Limb (tissue), 2 donors: ENCODE data around the gene PADI2.

Experiments
- DNase-seq, 2 donors: peaks; one replicate each; pipeline ENCODE4 v3.0.0-alpha.2; 2016; ENCODE audit errors: extremely low spot score in 2 of 2

PADI2 gene

DNA sequence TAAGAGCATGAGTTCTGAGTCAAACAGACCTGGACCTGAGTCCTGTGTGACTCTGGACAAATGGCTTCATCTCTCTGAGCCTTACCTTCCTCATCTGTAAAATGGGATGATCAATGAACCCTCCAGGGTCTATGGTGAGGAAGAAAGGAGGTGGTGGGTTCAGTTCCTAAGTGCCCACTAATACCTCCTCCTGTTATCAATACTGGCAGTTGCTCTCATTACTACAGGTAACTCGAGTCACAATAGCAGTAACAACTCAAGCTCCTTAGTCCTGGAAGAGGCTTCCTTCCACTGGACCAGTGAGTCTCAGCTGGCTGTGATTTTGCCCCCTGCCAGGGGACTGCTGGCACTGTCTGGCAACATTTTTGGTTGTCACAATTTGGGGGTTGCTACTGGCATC lies 2.6 kb downstream of the PADI2 start:
- DNase-seq, result no peak

DNA sequence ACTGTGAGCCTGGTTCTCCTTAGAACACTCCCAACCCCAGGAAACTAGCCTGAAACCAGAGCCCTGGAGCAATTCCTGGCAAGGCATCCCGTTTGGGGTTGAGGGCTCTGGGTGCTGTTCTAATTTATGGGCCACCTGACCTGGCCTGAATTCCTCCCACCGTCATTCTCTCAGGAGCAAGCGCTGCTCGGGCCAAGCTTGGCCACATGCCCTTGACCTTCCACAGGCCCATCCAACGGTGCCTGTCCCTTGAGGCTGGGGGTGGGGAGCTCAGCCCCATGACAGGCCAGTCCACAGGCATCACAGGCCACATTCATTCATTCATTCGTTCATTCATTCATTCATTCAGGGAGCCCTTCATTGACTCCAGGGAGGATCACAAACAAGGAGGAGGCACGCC lies 5.3 kb downstream of the PADI2 start:
- DNase-seq, result no peak

- no peak for DNase-seq
Measured at GRCh38 chr1:17112496-17113236, 6.6 kb downstream of the PADI2 start.

GRCh38 chr1:17112076-17112475 lies 7.2 kb downstream of the PADI2 start:
- no peak for DNase-seq

GRCh38 chr1:17110555-17110926 lies 8.7 kb downstream of the PADI2 start:
- no peak for DNase-seq

GRCh38 chr1:17109892-17110554 lies 9.2 kb downstream of the PADI2 start:
- no peak for DNase-seq

- DNase-seq, result no peak
Measured at GRCh38 chr1:17108786-17109185, 10.5 kb downstream of the PADI2 start.

GRCh38 chr1:17108360-17108759 lies 10.9 kb downstream of the PADI2 start:
- no peak for DNase-seq

DNA sequence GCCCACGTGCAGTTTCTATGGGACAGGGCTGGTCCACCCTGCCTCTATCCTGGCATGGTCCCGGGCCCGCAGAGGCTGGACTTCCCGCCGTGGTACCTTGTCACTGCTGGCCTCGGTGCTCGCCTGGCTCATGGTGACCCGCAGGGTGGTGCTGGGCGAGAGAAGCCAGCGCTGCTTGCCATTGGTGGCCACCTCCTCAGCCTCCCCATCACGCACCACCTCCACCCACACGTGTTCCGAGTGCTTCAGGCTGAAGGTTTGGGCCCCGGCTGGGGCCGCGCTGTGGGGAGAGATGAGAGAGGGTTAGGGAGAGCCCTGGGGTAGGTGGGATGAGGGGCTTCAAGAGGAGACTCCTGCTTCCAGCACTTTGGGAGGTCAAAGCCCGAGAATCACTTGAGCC lies 14.5 kb downstream of the PADI2 start:
- DNase-seq, result no peak

GRCh38 chr1:17102232-17102631 lies 17.0 kb downstream of the PADI2 start:
- no peak for DNase-seq

- DNase-seq, result no peak
Measured at GRCh38 chr1:17101261-17101660, 18.0 kb downstream of the PADI2 start.

DNA sequence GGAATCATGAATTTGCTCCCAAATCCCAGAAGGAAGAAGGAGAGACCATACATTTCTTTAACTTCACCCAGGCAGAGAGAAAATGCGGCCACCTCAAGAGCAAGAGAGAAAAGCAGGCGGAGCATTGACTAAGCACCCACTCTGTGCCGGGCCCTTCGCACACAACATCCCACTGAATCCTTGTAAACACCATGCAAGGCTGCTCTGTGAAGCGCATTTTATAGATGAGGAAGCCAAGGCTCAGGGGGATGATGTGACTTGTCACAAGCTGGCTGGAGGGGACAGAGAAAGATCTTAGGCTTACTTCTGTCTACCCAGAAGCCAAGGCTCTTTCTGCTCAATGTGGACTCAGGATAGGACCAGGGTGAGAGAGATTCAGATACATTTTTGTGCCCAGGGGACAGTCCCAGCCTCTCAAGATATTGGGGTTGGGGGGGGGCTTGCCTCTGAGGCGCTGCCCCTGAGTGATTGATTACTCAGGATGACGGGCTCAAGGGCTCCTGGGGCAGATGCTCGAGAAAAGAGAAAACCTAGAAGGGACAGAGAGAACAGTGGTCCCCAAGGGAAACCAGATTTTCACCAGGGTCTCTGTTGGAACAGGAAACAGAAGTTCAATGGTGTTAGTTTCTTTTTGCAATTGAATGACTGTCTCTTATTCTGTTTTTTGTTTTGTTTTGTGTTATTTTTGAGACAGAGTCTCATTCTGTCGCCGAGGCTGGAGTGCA lies 19.5 kb downstream of the PADI2 start:
- no peak for DNase-seq

DNA sequence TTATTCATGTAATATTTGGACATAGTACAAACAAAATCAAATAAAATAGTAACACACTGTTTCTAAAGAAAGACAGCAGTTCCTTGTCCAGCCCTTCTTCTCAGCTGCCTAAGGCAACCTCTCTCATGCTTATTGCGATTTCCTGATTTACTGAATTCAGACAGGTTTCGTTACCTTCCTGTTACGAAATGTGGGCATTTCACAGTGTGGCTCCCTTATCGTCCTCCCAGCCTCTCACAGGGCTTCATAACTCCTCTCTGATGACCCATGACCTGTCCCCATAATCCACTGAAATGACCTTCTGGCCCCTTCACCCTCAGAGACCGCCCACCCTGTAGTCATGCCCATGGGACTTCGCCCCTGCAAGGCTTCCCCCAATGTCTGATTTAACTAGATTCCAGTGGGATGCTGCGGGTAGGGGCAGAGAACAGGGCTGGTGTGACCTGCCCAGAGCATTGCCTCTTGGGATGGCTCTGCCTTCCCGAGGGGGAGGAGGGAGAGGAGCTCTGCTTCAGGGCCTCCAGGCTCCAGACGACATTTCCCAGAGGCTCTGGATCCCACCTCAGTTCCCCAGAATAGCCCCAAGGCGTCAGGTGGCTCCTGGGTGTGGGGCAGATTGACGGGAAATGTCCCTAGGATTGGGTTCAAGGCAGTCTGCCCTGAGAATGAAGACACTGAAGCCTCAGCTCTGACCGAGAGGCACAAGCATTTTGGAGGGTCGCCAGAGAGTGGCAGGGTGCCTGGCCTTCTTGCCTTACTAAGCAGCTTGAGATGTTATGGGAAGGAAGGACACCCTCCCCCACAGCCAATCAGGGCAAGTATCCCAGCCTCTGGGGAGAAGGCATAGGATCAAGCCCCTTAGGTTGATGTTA lies 20.6 kb downstream of the PADI2 start:
- no peak for DNase-seq

GRCh38 chr1:17097787-17098186 lies 21.5 kb downstream of the PADI2 start:
- DNase-seq, result no peak

GRCh38 chr1:17097147-17097546 lies 22.1 kb downstream of the PADI2 start:
- DNase-seq, result no peak

DNA sequence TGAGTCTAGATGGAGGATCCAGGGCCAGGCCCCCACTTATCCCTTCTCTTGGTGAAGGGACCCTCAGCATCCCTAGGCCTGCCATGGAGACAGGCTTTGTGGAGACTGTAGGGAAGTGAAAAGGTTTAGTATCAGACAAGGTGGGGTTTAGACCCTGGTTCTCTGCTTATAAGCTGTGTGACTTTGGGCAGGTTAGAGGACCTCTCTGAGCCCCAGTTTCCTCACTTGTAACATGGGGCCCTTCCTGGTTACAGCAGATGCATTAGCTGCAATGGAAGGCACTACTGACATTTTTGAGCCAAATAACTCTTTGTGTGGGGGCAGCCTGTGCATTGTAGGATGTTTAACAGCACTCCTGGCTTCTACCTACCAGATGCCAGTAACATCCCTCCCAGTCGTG lies 22.7 kb downstream of the PADI2 start:
- no peak for DNase-seq

DNA sequence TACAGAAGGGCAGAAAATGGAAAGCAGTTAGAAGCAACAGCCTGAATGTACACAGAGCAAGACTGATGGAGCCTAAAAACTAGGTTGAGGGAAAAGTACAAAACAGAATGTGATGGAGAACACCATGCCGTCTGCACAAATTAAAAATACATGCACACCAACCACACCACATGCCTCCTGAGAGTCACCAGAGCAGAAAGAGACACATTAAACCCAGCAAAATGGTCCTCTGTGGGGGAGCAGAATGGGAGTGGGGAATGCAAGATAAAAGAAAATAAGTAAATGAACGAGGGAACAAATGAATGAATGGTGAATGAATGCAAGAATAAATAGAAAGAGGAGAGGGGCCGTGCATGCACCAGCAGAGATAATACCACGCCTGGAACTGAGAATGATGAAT lies 24.1 kb downstream of the PADI2 start:
- DNase-seq, result no peak

GRCh38 chr1:17094664-17095063 lies 24.6 kb downstream of the PADI2 start:
- DNase-seq, result no peak

DNA sequence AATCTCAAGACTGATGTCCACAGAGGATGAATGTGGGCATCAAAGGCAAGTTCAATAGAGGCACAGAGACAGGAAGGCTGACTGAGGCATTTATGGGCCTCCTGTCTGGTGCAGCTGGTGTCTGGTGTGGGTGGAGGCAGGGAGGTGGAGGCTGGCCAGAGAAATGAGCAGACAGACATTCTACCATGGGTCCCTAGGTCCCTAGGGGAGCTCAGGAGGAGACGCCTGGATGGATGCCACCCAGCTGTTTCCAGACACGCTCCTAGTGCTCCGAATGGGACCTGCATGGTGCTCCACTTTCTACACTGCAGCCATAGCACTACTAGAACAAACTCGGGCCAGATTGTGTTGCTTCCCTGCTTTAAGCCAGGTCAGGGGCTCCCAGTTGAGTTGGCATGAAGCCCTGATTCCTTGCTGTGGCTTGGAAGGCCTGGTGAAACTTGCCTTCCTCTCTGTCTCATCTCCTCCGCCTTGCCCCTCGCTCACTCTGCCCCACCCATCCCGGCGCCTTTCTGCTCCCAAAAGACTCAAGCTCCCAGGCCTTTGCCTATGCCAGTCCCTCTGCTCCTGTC lies 25.3 kb downstream of the PADI2 start:
- no peak for DNase-seq

GRCh38 chr1:17091252-17091651 lies 28.0 kb downstream of the PADI2 start:
- DNase-seq, result no peak

GRCh38 chr1:17089506-17089905 lies 29.7 kb downstream of the PADI2 start:
- peak in 1 of 2 donors; percentile 50 for DNase-seq
